WERI-Rb-1 (cell line): ENCODE measurements around the gene DAPP1.

Experiments used
- DNase-seq: peaks from one replicate; pipeline ENCODE4 v3.0.0-alpha.2; 2020
- H3K27ac ChIP-seq: fragments of 250-450 bp; sonication (Bioruptor Pico); 2 replicates; pipeline ENCODE4 v1.5.1; 2020; ENCODE audit warnings: mild to moderate bottlenecking, moderate library complexity
- H3K27me3 ChIP-seq: fragments of 250-450 bp; sonication (Bioruptor Pico); 2 replicates; pipeline ENCODE4 v1.5.1; 2021; ENCODE audit warnings: mild to moderate bottlenecking, low read depth, moderate library complexity; ENCODE audit not compliant: insufficient read depth, severe bottlenecking
- H3K36me3 ChIP-seq: fragments of 250-450 bp; sonication (Bioruptor Pico); 2 replicates; pipeline ENCODE4 v1.5.1; 2020; ENCODE audit warnings: mild to moderate bottlenecking, moderate library complexity
- H3K4me3 ChIP-seq: 2 replicates; pipeline ENCODE4 v1.5.1; 2011; ENCODE audit warnings: low read depth, mild to moderate bottlenecking, control low read depth, low read length
- H3K9me3 ChIP-seq: fragments of 250-450 bp; sonication (Bioruptor Pico); 2 replicates; pipeline ENCODE4 v1.5.1; 2021; ENCODE audit warnings: mild to moderate bottlenecking, moderate library complexity; ENCODE audit not compliant: severe bottlenecking
- CTCF ChIP-seq: IDR thresholded peaks from 2 replicates; pipeline ENCODE4 v1.5.1; 2011; ENCODE audit warnings: low read depth, mild to moderate bottlenecking, control low read depth, inconsistent platforms, low read length

DAPP1 gene

GRCh38 chr4:99875071-99875470, 58.4 kb downstream of the DAPP1 start:
- Histone ChIP-seq H3K36me3 (peaks cover 12% of the 10 kb centered on the region), H3K27me3 (no peaks in the 10 kb centered on the region), H3K27ac (no peak overlapping the region), H3K9me3 (no peaks in the 10 kb centered on the region), H3K4me3 (no peak overlapping the region)
- DNase-seq, result no peak
- TF ChIP-seq CTCF, result no peak

GRCh38 chr4:99876946-99877345, 60.3 kb downstream of the DAPP1 start:
- TF ChIP-seq CTCF, result no peak
- peaks cover 31% of the 10 kb centered on the region for H3K36me3 ChIP-seq
- no peak overlapping the region for H3K27ac ChIP-seq
- no peak for DNase-seq
- no peaks in the 10 kb centered on the region for H3K9me3 ChIP-seq
- H3K4me3 ChIP-seq, result no peak overlapping the region
- H3K27me3 ChIP-seq, result no peaks in the 10 kb centered on the region

GRCh38 chr4:99878604-99879003, 62.0 kb downstream of the DAPP1 start:
- H3K27ac ChIP-seq, result no peak overlapping the region
- peaks cover 38% of the 10 kb centered on the region for H3K36me3 ChIP-seq
- H3K4me3 ChIP-seq, result no peak overlapping the region
- no peaks in the 10 kb centered on the region for H3K27me3 ChIP-seq
- H3K9me3 ChIP-seq, result no peaks in the 10 kb centered on the region
- no peak for TF ChIP-seq CTCF
- DNase-seq, result no peak

- H3K36me3 ChIP-seq, result peaks cover 39% of the 10 kb centered on the region
- no peak for DNase-seq
- TF ChIP-seq CTCF, result no peak
- H3K9me3 ChIP-seq, result no peaks in the 10 kb centered on the region
- no peaks in the 10 kb centered on the region for H3K27me3 ChIP-seq
- H3K27ac ChIP-seq, result no peak overlapping the region
- H3K4me3 ChIP-seq, result no peak overlapping the region
Measured at GRCh38 chr4:99879458-99879857, 62.8 kb downstream of the DAPP1 start.

- no peaks in the 10 kb centered on the region for H3K9me3 ChIP-seq
- H3K4me3 ChIP-seq, result no peak overlapping the region
- H3K36me3 ChIP-seq, result peaks cover 42% of the 10 kb centered on the region
- H3K27ac ChIP-seq, result peak overlapping the region; percentile 61
- TF ChIP-seq CTCF, result peak; percentile 47; the same call in 1 of the 2 replicates
- H3K27me3 ChIP-seq, result no peaks in the 10 kb centered on the region
- peak; percentile 23 for DNase-seq
Measured at GRCh38 chr4:99885063-99885664, 68.5 kb downstream of the DAPP1 start.

- Histone ChIP-seq H3K36me3 (peaks cover 38% of the 10 kb centered on the region), H3K9me3 (no peaks in the 10 kb centered on the region), H3K4me3 (no peak overlapping the region), H3K27me3 (no peaks in the 10 kb centered on the region), H3K27ac (peak overlapping the region; percentile 61)
- TF ChIP-seq CTCF, result no peak
- no peak for DNase-seq
Measured at GRCh38 chr4:99885687-99886086, 69.1 kb downstream of the DAPP1 start.
